NCI-H510A (cell line): ENCODE measurements around the gene ACTG2.

Experiments
- DNase-seq: peaks from one replicate; lab custom pipeline; 2025; lab: John Stamatoyannopoulos, UW

ACTG2 gene

DNA sequence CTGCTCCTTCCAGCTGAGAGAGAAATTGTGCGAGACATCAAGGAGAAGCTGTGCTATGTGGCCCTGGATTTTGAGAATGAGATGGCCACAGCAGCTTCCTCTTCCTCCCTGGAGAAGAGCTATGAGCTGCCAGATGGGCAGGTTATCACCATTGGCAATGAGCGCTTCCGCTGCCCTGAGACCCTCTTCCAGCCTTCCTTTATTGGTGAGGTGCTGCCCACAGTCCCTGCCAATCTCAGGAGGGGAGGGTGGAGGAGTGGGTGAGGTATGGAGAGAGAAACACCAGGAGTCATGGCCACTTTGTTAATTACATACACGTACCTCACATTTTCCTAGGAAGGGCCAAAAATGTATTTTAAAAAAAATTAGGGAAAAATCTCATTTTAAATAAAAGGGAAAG, 21.9 kb downstream of the ACTG2 start:
- DNase-seq: no peak

DNA sequence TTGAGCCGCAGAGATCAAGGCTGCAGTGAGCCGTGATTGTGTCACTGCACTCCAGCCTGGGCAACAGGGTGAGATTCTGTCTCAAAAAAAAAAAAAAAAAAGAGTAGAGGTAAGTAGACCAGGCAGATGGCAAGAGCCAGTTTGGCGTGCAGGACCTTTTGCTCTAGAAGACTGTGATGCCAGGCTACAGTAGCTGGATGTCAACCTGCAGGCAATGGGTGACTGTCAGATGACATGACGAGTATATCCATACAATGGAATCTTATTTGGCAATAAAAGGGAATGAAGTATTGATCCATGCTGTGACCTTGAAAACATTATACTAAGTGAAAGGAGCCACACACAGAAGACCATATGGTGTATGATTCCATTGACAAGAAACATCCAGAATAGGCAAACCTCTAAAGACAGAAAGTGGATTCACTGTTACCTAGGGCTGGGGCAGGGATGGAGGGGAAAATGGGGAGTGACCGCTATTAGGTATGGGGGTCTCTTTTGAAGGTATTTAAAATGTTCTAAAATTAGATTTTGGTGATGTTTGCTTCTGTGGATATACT, 22.7 kb downstream of the ACTG2 start:
- DNase-seq: no peak

DNA sequence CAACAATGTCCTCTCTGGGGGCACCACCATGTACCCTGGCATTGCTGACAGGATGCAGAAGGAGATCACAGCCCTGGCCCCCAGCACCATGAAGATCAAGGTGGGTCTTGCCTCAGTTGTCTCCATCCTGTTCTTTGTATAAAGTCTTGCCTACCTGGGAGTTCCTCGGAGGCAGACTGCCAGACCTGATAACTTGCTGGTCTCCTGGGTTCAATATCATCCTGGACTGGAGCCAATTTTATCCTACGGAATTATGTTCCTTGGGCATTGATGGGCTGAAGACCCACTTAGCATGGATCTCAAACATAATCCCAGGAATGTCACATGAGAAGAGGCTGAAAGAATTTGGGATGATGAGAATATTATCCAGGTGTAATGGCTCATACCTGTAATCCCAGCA, 23.9 kb downstream of the ACTG2 start:
- DNase-seq: no peak

DNA sequence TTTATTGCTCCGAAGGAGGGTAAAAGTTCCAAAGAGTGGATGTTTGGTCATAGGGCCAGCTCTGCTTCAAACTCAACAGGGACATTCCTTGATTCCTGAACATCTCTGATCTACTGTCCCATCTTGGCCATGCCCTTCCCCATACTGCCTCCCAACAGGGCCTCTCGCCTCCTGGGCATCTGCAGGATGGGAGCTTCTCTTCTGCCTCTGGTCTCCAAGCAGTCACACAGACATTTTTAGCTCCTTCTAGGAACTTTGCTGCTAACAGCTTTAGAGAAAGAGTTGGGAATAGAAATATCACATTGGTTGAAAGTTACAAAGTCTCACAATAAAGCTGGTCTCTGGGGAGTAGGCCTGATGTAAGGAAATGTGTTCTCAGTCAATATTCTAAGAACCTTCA, 24.5 kb downstream of the ACTG2 start:
- DNase-seq: no peak

DNA sequence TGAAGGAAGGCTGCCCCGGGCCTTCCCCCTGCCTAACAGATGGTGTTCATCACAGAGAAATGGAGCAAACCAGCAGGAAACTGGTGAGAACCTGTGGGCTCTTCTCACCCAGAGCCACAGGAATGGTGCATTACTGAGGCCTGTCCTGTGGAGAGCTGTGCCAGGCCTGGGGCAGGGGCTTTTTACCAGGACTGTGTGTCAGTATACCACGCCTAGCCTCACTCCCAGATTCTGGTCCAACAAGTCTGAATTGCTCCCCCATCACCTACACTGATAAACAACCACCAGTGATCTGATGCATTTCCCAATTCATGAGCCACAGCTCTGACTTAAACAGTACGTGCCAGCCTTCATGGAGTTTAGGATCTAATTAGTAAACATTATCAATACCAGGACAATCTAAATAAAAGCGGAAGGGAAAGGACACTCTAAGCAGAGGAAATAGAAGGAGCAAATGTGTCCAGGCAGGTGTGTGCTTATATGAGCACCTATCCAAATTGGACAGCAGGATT, 24.9 kb downstream of the ACTG2 start:
- DNase-seq: no peak

DNA sequence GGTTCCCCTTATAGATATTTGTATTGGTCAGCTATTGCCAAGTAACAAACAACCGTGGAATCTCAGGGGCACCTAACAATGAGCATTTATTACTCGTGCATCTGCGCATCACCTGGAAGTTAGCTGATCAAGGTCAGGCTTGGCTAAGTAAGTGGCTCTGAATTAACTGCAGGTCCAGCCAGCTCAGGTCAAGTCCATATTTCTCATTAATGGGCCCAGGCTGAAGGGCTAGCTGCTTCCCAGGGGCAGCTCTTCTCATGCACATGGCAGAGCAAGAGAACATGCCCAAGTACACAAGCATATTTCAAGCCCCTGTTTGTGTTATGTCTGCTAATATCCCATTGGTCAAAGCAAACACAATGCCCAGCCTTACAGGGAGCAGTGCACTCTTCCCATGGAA, 26.0 kb downstream of the ACTG2 start:
- no peak for DNase-seq

DNA sequence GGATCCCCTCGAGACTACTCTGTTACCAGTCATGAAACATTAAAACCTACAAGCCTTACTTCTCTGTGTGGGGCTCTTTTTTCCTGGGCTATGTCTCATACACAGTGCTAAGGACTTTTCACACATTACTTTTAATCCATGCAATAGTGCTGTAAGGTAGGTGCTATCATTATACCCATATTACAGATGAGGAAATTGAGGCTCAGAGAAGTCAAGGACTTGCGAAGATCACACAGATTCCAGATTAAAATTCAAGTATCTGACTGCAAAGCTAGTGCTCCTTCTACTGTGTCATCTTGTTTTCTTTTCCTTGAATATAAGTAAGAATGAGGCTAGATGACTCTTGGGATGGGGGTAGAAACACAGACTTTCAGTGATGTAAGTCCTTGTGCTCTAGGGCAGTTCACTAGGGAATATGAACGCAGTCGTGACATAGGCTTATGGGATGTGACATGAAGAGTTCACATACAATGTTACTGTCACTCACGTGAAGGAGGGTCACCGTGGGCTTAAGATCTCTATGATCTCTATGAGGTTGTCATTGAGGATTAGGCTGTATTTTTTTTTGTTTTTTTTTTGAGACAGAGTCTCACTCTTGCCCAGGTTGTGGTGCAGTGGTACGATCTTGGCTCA, 26.9 kb downstream of the ACTG2 start:
- no peak for DNase-seq

DNA sequence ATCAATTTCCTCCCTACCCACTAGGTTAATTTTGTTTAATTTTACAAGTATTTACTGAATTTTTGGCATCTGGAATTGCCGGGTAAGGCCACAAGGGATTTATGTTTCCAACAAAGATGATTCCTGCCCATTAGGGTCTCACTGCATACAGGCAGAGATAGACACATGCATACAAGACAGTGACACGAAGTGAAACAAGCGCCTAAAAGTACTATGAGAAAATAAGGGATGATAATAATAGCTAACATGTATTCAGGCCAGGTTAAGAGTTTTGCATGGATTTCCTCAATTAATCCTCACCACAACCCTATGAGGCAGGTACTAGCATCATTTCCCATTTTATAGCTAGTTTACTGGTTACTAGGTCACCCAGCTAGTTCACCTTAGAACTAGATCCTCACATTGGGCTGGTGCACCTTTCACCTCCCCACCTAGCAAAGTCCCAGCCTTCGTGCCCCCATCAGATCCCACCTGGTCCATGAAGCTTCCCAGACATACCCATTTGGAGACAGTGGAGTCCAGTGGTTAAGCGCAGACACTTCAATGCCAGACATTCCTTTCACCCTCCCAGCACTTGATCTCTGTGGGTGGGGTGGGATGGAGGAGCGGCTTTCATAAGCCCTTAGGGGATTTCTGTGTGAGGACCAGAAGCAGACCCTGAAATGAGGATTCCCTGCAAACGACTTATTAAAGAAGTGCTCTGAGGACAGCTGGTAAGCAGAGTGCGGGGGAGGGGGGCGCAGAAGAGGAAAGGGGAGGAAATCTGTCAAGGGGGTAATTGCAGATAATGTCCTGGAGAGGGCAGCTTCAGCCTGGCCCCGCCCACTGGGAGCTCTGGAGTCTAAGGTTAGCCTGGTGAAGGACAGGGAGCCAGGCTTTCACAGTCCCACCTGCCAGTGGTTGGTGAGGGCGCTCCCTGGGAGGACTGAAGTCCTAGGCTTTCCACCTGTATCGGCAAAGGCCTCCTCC, 28.1 kb downstream of the ACTG2 start:
- peak; percentile 73 for DNase-seq

DNA sequence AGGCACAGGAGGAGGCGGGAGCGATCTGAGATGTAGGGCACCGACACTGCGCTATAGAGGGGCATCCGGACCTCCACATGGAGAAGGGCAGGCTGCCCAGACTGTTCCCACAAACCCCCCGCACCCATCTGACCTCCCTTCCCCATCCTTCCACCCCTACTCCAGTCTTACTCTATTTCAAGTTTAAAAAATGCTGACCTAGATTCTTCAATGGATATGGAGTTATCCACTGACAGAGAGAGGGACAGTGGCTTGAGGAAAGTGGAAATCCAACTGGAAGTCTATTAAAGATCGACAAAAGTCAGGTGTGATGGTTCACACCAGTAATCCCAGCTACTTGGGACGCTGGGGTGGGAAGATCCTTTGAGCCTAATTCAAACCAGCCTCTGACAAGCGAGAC, 28.8 kb downstream of the ACTG2 start:
- DNase-seq: no peak

DNA sequence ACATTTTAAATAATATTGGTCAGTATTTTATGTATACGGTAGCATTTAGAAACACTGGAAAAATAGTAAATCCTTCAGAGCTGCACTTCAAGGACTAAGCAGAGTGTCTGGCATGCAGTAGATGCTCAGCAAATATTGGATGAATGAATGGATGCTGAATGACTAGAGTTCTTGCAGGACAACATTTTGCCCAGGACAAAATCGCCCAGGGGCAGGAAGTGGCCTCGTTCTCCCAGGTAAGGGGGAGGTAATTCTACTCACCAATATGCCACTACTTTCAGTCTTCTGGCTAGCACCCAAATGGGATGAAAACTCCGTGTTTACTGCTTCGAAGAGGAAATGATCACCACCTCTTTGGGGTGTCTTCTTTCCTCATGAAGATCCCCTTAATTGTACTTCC, 29.9 kb downstream of the ACTG2 start:
- DNase-seq: no peak

DNA sequence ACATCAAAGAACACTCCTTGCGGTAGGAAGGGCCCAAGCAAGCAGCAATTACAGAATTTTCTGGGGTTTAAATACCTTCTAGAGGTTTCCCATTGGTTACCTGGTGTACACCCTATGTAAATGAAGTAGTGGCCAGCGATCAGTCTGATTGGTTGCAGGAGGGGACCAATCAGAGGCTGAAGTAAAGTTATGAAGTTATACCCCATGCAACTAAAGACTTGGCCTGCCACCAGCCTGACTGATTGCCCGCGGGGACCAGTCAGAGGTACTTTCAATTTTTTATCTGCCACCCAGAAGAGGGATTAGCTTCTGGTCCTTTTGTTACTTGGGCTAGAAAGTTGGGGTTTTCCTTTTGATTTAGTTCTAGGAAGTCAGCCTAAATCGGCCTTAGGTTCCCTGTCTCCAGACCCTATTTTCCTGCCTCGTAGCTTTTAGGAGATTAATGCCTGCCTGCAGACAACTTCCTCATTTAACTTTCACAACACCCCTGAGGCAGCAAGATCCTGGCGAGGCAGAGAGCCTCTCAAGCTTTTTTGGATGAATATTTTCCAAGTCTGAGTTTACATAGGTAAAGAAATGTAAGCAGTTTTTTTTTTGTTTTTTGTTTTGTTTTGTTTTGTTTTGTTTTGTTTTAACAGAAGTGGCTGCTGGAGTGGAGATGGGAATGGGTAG, 32.4 kb downstream of the ACTG2 start:
- no peak for DNase-seq

DNA sequence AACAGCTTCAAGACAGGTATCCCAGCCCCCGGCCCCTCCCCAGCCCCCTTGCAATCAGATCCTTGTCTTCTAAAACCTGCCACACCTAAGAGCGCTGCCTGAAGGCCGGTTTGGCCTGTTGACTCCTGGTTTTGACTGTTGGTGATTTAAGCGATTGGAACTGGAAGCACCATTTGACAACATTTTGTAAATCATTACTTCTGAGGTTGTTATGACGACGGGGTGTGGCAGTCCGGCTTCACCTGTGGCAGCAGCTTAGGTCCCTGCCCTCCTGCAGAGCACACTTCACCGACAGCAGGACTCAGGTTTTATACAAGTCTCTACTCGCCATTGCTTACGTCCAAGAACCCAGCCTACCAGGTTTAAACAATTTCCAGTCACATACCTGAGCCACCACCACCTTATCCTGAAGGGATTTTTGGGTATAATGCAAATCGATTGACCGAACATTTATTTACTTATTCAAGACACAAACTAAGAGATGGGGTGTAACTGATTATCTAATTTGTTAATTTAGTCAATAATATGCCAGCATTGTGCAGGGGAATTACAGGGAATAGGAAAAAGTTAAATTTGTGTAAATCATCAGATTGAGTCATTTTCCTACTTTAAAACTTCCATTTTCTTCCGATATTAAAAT, 33.2 kb downstream of the ACTG2 start:
- peak; percentile 40 for DNase-seq

DNA sequence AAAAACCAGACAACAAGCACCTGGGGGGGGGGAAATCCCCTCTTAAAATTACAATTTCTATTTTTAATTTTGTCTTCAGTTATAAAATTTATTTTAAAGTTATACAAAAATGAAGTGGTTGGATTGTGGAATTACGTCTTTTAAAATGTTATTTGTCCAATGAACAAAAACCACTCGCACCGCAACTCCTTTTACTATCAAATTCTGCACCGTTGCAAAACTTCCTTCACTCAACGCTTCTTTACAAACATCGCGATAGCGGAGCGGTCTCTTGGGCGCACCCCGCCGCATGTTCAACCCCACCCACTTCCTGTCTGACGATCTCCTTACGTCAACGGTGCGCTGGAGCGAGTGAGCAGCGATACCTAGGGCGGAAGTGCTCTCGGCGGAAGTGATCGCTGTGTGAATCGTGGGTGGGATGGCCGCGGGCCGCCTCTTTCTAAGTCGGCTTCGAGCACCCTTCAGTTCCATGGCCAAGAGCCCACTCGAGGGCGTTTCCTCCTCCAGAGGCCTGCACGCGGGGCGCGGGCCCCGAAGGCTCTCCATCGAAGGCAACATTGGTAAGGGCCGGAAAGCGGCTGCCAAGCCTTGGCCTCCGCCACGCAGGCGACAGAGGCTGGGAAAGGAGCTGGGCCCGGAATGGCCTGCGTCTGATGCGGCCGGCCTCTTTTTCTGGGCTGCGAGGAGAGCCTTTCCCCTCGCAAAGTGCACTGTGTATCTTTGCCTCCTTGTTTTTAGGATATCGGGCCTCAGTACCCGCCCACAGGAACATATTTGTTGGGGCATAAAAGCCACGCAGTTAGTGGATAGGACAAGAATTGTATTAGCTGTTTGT, 33.9 kb downstream of the ACTG2 start, which contains the start of gene DGUOK:
TSS of gene DGUOK (plus strand) at position 388 of the 835 bp plus-strand sequence. CDS start at position 419, 31 bp downstream.
- DNase-seq: peak; percentile 97

DNA sequence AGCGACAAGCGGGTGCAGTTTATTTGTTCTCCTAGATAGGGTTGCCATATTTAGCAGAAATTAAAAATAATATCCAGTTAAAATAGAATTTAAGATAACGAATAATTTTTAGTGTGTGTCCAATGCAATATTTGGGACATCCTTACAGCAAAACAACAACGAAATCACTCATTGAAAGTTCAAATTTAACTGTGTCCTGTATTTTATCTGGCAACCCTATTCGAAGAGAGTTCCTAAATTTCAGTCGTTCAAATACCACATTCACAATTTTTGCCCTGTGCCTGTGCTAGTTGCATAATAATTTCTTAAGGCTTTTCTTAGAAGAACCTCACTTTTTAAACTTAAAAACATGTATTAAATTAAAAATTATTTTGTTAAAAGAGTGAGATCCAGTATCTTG, 34.5 kb downstream of the ACTG2 start:
- no peak for DNase-seq

DNA sequence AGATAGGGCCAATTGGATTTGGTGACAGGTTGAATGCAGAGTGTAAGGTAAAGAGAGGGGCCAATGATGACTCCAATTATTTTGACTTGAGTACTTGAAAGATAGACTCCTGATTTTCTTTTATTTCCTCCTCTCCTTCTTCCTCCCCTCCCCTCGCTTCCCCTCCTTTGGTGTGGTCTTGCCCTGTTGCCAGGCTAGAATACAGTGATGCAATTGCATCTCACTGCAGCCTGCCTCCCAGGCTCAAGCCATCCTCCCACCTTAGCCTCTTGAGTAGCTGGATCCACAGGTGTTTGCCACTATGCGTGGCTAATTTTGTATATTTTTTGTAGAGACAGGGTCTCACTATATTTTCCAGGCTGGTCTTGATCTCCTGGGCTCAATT, 36.1 kb downstream of the ACTG2 start:
- no peak for DNase-seq

DNA sequence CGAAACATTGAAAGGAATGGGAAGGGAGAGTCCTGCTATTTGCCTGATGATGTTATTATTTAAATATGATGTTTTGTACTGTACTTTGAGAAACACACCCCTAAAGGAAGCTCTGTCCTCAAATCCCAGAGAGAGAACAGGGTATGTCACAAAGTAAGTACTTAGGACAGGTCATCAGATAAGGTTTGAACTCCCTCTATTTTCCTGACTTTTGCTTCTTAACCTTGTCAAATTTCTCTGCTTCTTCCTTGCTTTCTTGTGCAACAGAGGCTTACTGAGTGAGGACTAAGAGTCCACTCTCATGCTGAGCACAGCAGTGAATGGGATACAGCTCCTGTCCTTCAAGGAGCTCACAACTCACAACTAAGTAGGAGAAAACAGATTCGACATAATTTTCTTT, 37.6 kb downstream of the ACTG2 start:
- no peak for DNase-seq

DNA sequence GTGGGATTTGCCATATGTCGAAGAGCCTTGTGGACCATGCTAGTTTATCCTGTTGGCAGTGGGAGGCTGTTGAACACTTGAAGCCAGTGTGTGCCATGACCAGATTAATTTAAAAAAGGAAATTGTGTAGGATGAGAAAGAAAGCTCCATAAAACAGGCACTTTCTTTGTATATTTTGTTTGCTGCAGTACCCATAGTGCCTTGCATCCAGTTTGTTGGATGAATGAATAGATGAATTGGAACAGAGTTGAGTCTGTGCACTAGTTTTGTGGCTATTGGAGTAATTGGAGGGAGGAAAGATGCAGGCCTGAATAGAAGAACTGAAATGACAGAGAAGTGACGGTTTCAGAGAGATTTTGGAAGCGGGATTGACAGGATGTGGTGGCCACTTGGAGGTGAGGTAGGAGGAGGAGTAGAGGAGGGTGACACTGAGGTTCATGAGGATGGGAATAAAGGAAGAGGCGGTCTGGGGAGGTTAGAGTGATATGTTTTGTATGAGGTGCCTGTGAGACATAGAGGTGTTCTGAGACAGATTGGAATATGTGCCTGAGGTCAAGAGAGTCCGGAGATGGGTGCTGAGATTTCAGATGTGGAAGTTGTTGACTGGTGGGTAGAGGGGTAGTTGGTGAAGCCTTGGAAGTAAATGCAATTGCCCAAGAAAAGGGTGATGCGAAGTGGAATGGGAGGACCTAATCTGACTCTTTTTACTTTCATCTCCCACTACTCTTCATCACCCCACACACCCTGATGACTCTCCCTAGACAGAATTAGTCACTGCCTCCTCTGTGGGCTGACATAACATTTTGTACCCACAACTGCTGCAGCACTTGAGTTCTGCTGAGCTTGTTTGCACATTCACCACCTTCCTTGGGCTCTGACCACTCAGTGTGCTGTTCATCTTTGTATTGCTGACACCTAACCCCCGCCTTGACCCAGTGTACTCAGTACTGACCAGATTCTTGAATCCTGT, 39.0 kb downstream of the ACTG2 start:
- no peak for DNase-seq

DNA sequence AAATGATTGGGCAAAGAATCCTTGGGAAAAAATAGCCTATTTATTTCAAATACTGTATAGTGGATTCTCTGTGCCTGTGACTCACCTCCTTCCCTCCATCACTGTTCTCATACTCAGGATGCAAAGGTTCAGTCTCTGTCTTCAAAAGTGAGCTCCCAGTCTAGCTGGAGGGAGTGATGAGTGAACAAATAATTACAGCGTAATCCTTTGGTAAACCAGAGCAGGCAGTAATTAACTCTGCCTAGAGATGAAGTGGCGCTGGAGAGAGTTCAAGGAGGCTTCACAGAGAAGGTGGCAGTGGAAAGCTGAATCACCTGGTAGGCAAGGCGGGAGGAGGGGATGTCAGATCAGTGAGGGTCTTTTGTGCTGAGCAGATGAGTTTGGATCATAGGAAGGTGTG, 40.4 kb downstream of the ACTG2 start:
- peak; percentile 42 for DNase-seq

DNA sequence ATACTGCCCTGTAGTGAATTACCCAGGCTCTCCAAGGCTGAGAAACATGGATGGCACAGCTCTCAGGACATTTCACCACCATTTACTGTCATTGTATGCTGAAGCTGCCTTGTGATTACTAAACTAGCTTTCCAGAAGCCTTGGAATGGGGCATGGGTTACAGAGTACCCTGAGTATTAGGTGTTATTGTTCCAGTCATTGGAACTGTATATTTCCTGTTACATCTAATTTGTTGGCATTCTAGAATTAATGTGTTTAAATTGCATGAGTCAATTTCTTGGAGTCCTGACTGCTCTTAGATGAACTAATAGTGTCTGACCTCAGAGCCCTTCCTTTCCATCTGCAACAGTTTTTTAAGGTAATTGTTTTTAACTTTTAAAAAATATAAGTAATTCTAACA, 42.8 kb downstream of the ACTG2 start:
- no peak for DNase-seq
